ENCODE data around the gene ATPAF1.

ATPAF1 gene

DNA sequence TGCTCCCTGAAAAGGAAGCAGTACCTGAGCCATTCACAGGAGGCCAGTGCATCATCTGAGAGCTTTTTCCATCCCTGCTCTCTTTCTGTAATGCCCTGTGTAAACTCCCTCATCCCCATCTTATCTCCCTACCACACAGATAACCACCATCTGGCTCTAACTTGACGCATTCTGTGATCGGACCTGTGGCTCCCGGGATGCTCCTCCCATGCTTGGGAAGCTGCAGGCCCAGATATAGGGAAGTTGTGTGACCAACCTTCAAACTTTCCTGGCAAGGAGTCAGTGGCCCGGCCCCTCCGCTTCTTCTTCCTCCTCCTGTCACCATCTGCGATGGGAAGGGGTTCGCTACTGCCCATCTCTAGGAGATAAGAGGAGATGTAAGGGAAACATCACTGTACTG, 85.2 kb downstream of the ATPAF1 start:
- Histone ChIP-seq H2AFZ (no peak overlapping the region), H3K9me3 (ENCODE audit: control insufficient read depth, low read length) (no peaks in the 10 kb centered on the region), H3K79me2 (no peaks in the 10 kb centered on the region), H3K4me1 (no peaks in the 10 kb centered on the region), H3K9ac (no peak overlapping the region), H3K27ac (no peak overlapping the region), H3K4me2 (ENCODE audit: low read length) (no peak overlapping the region), H3K36me3 (ENCODE audit: control insufficient read depth, insufficient read depth, low read length) (no peaks in the 10 kb centered on the region), H3K4me3 (ENCODE audit: low read depth, low read length) (no peak overlapping the region), H3K27me3 (ENCODE audit: control insufficient read depth, insufficient read depth, low read length) (no peaks in the 10 kb centered on the region)
- TF ChIP-seq, protein P1, sequence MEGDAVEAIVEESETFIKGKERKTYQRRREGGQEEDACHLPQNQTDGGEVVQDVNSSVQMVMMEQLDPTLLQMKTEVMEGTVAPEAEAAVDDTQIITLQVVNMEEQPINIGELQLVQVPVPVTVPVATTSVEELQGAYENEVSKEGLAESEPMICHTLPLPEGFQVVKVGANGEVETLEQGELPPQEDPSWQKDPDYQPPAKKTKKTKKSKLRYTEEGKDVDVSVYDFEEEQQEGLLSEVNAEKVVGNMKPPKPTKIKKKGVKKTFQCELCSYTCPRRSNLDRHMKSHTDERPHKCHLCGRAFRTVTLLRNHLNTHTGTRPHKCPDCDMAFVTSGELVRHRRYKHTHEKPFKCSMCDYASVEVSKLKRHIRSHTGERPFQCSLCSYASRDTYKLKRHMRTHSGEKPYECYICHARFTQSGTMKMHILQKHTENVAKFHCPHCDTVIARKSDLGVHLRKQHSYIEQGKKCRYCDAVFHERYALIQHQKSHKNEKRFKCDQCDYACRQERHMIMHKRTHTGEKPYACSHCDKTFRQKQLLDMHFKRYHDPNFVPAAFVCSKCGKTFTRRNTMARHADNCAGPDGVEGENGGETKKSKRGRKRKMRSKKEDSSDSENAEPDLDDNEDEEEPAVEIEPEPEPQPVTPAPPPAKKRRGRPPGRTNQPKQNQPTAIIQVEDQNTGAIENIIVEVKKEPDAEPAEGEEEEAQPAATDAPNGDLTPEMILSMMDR (IDR thresholded peaks at IDR 0.05) = no peak

Data from parathyroid adenoma (tissue), 2 donors.